Stimulated activated CD8-positive, alpha-beta memory T cell treated with anti-CD3 and anti-CD28 coated beads, Interleukin-12 subunit alpha, Interleukin-12 subunit beta, amount 100 ng/mL, for 1 hour (primary cell): ENCODE measurements around the gene TMEM126A.

Experiments
- DNase-seq: peaks from one replicate; pipeline ENCODE4 v3.0.0-alpha.2; 2020; ENCODE audit warnings: low read depth

Gene TMEM126A

GRCh38 chr11:85695546-85695945 is 47.8 kb downstream of the TMEM126A start:
- DNase-seq = no peak

- DNase-seq = no peak
Observed at GRCh38 chr11:85697747-85698146, 50.0 kb downstream of the TMEM126A start.

GRCh38 chr11:85698195-85698594 is 50.4 kb downstream of the TMEM126A start:
- DNase-seq = no peak

- DNase-seq = no peak
Observed at GRCh38 chr11:85699957-85700741, 52.4 kb downstream of the TMEM126A start.

- DNase-seq = no peak
Observed at GRCh38 chr11:85704967-85705366, 57.2 kb downstream of the TMEM126A start.

GRCh38 chr11:85705800-85706199 is 58.0 kb downstream of the TMEM126A start:
- no peak for DNase-seq
